NOMO-1 treated with dmso at 0.1 percent for 144 hours (cell line): ENCODE results near the gene HS1BP3.
A peak's percentile ranks its signal among the peaks of the same experiment; 100 is the strongest.

Experiments used
- DNase-seq: peaks from one replicate; lab custom pipeline; 2025; ENCODE audit not compliant: unreplicated experiment; lab: John Stamatoyannopoulos, UW

The HS1BP3 gene

DNA sequence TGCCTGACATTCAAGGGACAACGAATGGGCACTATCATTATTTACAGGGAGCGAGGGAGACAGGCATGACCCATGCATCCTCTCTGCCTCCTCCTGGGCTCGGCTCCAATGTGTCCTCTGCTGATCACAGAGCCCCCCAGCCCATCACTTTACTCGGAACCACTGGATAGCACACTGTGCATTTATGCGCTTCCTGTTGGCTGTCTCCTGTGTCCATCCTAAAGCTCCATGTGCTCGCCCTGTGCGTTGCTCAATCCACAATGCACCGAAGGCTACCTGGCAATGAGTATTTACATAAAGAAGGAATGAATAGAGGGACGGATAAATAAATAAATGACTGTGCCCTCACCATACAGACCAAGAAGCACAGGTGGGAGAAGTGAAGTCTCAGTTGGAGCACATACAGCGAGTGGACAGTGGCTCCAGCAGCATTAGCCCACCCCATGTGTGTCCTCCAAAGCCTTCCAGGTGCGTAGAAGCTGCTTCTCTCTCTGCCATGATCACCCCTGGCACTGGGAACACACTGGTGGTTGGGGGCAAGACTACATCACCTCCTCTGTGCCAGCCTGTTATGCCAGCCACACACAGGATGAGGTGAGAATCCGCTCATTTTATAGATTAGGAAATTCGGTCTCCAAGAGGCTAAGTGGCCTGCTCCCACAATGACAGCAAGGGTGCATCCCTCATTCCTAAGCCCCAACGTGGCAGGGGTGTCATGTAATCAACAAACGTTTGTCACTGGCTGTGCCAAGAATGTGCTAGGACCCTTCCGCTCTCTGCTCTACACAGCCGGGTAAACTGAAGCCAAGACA lies 13.7 kb upstream of the HS1BP3 start:
- DNase-seq, result no peak

DNA sequence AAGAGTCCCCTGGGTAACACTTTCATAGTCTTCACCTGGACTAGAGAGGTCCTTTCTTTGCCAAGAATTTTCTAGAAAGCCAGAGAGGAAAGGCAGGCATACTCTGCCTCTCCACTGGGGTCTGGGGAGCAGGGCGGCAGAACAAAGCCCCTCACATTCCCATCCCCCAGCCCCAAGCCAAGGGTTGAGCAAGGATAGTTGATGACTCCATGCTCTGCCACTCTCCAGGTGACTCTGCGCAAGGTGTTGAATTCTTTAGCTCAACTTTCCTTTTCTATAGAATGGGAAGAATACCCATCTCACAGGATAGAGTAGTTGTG lies 13.1 kb upstream of the HS1BP3 start:
- DNase-seq, result no peak

DNA sequence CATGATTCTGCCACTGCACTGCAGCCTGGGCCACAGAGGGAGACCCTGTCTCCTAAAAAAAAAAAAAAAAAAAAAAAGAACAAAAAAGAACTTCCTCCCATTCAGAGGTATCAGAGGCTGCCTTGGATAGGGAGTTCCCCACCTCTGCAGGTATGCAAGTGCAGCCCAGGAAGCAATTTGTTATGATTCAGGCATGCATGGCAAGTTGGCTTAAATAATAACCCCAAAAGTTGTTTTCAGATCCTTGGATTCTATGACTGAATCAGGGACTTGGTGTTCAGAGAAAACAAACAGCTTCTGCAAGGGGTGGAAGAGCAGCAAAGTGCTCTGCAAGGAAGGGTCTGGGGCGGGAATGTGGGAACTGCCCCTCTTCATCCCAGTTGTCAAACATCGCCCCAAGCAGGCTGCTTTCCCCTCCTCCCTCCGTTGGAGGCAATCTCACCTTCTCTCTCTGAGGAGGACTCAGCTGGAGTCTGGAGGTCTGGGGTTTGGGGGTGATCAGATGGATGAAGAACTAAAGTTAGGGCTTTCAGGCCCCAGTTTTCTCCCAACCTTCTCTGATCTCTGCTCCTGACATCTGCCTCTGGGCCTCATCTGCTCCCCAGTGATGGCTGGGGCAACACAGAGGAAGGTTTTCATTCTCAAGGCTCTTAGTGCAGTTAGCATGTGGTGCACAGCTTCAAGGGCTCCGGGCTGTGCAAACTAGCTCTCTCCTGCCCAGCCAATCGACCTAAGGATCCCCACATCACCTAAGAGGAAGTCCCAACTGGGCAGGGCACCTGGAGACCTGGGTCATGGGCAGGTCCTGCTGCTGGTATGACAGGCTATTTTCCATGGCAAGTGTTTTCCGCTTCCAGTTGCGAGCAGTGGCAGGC lies 12.5 kb upstream of the HS1BP3 start:
- DNase-seq, result no peak

DNA sequence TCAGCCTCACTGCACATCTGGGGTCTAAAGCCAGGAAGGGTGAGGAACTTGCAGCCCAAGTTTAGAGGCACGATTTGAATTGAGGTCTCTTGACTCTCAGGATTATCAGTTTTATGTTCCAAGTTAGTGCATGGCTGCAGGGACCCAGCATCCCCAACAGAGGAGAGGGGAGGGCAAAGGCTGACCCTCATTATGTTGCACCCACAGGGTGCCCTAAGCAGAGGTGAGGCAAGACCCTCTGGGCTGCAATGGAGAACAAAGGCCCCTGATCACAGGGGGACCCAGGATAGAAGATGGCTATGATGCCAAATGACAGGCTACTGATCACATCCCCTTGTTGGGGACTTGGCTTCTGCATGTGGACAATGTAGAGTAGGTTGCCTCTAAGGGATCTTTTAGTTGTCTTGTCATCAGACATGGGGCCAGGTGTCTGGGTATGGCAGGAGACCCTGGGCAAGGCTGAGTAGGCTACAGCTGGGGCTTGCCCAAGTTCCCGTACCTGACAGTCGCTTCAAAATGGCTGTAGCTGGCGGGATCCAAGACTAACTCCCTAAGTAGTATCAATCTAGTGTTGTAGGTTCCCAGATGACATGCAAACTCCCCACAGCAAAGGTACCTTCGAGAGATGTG lies 11.5 kb upstream of the HS1BP3 start:
- DNase-seq, result no peak

DNA sequence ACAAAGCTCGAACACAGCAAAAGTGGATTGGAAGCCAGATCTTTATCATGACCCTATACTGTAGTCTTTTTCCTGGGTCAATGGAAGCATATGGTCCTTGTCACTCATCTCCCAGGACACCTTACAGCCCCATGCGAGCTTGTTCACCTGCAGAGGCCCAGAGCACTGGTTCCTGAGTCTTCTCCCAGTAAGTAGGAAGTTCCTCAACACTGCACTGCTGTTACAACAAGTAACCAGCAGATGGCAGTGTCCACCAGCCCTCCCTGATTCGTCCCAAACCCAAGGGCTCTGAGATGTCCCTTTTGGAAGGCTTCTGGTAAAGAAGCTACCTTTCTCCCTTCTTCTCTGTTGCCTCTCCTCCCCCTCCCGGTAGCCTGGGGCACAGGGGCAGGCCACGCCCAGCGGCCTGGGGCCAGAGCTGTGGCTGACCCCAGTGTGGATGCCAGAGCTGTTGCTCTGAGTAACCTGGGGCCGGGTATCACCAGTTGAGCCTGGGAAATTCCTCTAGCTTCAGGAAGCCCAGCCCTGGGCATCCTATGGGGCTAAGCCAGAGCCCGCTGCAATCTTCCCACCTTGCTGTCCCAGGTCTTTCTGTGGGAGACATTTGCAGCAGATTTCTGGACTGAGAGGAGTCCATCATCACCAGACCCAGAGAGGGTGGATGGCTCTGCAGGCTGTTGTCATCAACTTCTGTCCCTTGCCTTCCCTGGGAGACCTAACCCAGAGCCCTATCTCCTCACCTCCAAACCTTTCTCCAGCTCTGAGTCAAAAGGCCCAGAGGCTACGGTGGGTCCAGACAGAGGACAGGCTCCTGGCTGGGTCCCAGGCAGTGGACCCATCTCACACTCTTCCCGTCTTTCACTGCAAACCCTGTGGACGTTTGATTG lies 10.8 kb upstream of the HS1BP3 start:
- no peak for DNase-seq

DNA sequence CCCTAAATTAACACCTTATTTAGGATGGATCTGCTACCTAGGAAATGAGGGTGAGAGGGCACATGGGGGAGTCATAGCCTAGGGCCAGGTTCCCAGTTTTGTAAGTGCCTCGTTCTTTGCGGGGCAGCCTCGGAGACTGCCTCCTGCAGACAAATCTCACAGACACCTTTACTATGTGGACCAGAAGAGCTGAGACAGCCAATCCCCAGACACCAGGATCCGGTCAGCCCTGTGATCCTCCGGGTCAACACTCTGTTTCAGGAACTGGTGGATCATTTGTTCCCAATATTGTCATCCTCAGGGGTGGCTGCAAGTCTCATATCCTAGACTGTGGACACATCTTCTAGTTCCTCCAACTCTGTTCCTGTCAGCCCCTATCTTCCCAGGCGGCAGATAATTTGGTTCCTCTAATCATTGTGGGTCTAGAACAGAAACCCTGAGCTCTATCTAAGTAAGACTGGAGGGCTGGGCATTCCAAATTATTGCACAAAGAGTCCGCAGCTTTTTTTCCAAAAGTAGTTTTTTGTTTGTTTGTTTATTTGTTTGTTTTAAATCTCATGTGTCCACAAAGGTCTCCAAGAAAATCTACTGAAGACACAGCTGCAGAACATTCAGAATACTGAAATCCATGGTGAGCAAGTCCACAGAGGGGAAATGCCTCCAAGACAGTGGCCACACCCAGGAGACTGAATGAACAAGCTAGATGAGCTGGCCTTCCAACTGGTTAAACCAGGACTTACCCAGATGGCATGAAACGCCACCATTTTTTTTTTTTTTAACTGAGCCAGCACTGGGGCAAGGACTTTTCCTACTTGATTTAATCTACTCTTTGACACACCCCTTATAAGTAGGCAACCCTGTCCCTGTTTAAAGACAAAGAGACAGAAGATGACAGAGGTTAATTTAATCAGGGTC lies 9.9 kb upstream of the HS1BP3 start:
- DNase-seq, result peak; percentile 19

DNA sequence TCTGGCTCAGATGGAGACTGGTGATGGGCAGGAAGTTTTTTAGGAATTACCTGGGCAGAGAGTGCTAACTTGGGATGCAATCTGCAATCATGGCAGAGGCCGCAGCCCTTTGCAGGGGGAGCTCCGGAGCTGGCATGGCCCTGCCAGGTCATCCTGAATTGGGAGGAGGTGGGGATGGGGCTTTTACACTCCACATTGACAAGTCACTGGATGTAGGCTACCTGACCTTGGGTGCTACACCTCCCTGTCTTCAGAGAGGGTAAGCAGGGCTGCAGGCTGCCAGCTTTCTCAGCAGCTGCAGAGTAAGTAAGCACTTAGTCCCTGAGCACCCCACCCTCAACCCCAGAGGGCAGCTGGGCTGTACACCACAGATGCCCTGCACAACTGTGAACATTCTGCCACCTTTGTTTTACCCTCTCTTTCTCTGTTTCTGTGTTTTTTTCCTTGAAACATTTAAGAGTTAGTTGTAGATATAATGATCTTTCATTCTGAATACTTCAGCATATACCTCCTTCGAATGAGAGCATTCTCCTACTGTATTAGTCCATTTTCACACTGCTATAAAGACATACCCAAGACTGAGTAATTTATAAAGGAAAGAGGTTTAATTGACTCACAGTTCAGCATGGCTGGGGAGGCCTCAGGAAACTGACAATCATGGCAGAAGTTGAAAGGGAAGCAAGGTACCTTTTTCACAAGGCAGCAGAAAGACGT lies 6.8 kb upstream of the HS1BP3 start:
- DNase-seq, result no peak

DNA sequence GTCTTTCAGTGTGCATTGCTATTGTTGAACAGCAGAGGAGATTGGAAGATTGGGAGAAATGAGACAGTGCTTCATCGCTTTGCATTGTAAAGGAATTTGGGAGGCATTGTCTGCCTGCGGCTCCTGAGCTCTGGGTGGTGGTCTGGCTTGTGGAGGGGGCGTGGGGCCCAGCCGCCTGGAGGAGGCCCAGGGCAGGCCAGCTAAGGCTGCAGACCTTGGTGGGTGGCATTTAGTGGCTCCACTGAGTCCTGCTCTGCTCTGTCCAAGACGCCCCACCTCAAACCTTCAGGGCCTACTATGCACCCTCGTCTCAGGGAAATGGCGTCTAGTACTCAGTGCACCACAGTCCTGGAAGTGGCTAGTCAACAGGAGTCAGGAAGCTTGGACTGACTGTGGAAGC lies 5.7 kb upstream of the HS1BP3 start:
- DNase-seq, result no peak

DNA sequence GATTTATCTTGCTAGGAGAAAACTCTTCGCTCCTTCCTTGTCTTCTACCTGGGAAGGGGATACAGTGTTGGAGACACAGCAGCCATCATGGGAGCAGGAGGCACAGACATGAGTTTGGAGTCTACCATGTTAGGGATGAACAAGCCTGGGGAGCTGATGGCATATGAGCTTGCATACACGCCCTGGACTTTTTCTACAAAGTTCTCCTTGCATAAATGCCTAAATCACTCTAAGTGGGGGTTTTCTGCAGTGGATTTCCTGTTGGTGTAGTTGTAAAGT lies 3.6 kb upstream of the HS1BP3 start:
- DNase-seq, result peak; percentile 42

DNA sequence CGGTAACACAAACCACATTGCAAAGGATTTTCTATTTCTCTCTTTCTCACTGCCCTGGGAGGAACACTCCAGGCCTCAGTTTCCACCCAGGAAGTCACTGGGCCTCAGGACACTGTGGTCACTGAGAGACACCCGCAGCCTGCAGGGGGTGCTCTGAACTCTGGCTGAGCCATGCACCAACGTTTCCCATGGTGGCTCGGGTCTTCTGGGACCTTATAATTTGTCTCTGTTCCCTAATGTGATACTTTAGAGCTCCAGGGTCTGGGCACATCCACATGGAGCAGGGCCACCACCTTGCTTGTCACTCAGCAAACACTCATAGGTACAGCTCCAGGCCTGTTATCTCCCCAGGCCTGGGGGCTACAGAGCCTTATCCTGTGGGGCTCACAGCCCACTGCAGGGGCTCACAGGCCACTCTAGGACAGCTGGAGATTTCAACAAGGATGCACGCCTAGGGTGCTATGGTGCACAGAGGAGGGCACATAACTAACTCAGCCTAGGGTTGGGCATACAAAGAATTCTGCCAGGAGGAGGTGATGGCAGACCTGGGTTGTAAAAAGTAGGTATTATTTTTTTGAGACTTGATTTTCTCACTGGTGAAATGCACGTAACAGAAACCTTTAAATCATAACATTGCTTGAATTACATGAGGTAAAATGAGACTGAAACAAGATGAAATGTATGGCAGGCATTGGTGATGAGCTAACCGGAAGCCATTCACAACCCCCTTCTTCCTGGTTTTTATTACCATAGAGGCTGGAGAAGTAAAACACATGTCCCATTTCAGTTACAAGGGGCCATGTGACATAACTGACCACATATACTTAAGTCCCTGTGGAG lies 3.0 kb upstream of the HS1BP3 start:
- DNase-seq, result peak; percentile 42

DNA sequence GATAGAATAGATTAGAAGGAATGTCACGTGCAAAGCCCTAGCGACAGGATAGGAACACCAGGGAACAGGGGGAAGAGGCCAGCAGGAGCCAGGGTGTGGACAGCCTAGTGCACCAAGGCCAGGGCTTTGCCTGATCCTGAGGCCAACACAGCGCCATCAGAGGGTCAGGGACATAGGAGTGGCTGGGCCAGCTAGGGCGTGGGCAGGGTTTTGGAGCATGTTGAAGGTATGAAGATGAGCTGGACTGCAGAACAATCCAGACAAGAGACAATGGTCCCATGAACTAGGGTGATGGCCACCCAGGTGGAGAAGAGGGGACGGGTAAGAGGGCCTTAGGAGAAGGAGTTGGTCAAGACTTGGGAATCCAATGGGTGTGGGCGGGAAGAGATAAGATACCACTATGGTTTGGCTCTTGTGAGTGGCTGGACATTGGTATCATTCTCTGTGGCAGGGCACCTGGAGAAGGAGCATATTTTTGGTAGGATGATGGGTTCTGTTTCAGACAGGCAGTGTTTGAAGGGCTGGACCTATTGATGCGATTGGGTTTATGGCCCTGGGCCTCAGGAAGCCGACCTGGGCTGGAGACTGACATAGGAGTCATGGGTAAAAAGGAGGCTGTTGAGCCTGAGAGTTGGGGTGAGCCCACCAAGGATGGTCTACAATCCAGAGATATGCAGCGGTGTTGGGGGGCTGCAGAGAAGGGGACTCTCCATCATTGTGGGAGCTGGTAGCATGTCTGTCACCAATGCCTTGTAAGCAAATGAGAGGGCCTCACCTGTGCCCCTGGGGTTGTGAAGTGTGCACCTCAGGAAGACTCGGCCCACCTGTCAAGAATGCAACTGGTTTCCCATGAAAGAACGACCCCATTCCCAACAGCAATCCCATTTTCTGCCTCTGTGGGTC lies 2.0 kb upstream of the HS1BP3 start:
- no peak for DNase-seq

DNA sequence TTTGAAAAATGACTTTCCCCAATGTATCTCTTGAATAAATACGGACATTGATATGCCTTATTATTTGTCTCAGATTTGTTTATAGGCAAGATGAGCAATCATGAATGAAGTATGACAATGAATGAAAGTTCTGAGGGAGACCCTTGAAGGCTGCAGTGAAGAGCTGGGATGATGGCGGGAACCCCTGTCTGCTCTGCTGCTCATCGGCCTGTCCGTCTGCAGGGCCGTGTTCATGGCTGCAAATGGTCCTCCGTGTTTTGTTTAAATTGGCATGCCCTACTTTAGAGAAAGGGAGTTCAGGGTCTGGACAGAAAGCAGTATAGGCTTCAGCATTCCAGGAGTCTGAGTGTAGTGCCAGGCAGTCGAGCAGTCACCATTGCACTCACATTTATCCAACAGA lies 1.2 kb upstream of the HS1BP3 start:
- no peak for DNase-seq

DNA sequence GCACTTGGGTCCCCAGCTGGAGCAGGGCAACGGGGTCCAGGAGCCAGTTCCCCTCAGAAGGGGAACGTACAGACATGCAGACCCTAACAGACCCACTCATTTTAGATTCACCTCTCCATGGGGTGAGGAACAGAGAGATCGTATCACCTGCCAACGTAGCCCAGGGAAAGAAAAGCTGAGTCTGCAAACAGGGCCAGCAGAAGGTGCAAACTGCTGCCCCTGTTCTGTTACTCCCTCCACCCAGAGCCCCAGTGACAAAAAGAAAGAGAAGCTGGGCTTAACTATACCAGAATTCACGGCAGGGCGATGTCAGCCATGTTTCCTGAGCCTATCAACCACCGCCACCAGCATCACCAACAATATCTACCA lies 817 bp upstream of the HS1BP3 start:
- DNase-seq, result no peak

DNA sequence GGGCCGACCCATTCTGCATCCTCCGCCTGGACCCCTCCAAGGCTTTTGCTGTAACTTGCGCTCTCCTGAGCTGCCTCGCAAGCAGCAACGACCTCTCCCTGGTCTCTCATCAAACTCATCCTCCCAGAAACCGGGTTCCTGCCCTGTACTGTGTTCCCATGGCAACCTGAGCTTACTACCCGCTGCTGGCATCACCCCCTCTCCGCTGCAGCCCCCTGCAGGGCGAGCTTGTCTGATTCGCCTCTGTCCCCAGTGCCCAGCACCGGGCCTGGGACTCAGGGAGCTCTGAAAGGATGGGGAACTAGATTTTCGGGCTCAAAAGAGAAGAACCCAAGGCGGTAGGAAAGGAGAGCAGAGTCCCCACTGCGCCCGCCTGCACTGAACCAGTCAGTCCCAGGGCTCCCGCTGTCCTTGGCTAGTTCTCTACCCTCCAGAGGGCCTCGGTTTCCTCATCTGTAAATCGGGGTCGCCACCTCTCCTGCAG lies 463 bp downstream of the HS1BP3 start:
- DNase-seq, result no peak

DNA sequence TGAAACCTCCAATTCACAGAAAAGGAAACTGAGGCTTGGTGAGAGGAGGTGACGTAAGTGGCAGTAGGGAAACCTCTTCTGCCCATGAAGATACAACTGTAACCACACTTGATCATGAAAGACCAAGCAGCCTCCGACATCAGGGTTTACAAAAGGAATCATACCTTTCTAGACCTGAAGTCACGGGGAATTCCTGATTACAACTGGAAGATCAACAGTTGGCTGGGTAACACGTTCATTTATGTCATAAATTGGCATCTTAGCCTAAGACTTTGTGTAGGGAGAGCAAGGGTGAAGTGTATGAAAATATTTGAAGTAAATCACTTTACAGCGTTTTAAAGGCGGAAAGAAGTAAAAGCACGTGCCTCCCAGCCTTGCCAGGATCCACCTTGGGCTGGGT lies 922 bp downstream of the HS1BP3 start:
- no peak for DNase-seq

DNA sequence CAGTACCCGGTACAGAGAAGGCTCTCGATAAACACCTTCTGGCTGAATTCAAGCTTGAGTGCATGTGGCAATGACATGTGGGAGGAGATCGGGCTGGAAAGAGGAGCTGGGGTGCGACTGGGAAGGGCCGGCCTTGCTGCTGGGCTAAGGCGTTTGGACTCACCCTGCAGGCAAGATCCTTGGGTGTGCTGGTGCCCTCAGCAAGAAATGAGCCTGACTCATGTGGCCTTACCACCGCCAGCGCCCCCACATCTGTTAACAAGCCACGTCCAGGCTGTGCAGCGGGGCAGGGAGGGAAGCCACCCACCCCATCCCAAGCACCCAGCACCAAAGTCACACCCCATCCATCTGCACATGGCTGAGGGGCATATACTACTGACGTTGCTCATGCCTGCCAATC lies 1.3 kb downstream of the HS1BP3 start:
- no peak for DNase-seq

DNA sequence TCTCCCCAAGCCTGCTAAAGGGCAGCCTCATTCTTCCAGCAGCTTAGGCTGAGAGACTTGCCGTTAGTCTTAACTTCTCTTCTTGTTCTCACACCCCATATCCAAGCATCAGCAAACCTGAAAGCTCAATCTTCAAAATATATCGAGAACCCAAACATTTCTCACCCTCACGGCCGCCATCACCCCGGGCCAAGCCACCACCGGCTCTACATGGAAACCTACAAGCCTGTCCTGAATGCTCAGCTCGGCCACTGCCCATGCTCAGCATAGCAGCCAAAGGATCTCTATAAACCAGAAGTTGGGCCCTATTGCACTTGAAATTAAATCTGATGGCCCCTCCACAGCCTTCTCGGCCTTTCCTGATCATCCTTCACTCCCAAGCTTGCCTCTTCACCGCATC lies 2.1 kb downstream of the HS1BP3 start:
- no peak for DNase-seq

DNA sequence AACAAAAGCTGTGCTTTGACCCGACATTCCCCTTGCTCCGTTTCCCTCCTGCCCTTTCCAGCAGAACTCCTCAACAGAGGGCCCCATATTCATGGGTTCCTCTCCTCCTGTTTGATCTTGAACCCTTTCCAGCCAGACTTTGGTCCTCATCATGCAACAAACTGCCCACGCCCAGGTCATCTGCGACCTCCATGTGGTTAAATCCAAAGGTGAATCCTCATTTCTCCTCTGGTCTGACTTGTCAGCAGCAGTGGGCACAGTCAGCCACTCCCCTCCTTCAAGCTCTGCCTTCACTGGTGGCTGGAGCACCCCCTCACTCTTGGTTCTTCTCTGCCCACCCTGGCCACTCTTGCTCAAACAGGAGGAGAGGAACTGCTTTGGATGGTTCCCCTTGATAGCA lies 2.7 kb downstream of the HS1BP3 start:
- DNase-seq, result no peak
